Neural crest cell (in vitro differentiated cells): Measurements from ENCODE around the gene ESR1. TPM values are rescaled to one million over a fixed set of nuclear protein-coding genes. Genes with fewer than 3 reads are reported as not detected.

Source experiments
- DNase-seq: peaks from one replicate; pipeline ENCODE4 v3.0.0; 2021; ENCODE audit warnings: low read depth, mixed read lengths, low spot score
- H3K27ac Mint-ChIP-seq: one replicate; pipeline ENCODE4 v1.8.0; 2021; ENCODE audit warnings: mild to moderate bottlenecking, mixed read lengths; ENCODE audit not compliant: unreplicated experiment
- H3K27me3 Mint-ChIP-seq: 2 replicates; pipeline ENCODE4 v1.8.0; 2021; ENCODE audit warnings: low read depth, mild to moderate bottlenecking, mixed read lengths
- H3K36me3 Mint-ChIP-seq: 2 replicates; pipeline ENCODE4 v1.8.0; 2021; ENCODE audit warnings: low read depth, mild to moderate bottlenecking, mixed read lengths
- H3K4me1 Mint-ChIP-seq: 2 replicates; pipeline ENCODE4 v1.8.0; 2021; ENCODE audit warnings: mixed read lengths
- H3K4me3 Mint-ChIP-seq: one replicate; pipeline ENCODE4 v1.8.0; 2021; ENCODE audit warnings: mild to moderate bottlenecking, mixed read lengths
- H3K9me3 Mint-ChIP-seq: 2 replicates; pipeline ENCODE4 v1.8.0; 2021; ENCODE audit warnings: mixed read lengths
- total RNA-seq: library from RNA; stranded (reverse); gene quantifications from 2 replicates; pipeline ENCODE4 v1.2.1, GENCODE V29; 2021
- TF ChIP-seq, protein P1 (sequence below): fragments of 200-600 bp; sonication (generic); conservative IDR thresholded peaks from 2 replicates; pipeline ENCODE4 v1.5.0; 2021; ENCODE audit warnings: antibody characterized with exemption, mild to moderate bottlenecking

The ESR1 gene
- total RNA-seq, 1 donor from 2014 or later = not detected

DNA sequence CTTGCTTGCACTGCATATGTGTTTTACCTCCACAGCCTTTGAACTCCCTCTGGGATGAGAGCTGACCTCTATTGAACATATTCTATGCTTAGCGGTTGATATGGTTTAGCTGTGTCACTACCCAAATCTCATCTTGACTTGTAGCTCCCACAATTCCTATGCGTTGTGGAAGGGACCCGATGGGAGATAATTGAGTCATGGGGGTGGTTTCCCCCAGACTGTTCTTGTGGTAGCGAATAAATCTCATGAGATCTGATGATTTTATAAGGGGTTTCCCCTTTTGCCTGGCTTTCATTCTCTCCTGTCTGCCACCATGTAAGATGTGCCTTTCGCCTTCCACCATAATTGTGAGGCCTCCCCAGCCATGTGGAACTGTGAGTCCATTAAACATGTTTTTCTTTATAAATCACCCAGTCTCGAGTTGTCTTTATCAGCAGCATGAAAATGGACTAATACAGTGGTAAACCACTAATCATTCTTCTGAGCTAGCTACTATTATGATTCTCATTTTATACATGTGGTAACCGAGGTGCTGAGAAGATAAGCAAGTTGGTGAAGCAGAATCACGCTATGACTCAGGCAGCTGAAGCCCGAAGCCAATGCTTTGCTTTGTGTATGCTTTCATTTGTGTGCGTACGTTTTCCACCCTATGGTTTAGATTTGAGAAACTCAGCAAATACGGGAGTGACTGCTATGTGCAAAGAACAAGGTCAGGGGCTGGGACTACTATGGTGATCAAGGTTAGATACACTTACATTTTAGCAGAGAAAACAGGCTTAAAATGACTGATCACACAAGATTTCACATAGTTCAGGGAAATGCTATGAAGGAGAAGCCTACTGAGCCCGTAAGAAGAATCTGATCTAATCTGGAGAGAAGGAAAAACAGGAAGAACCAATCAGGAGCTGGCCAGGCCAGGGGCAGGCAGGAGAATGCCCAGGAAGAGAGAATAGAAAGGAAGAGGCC is 363.5 kb downstream of the ESR1 start:
- no peak overlapping the region for H3K27ac Mint-ChIP-seq

GRCh38 chr6:152173321-152173720 is 365.8 kb downstream of the ESR1 start:
- TF ChIP-seq, protein P1, sequence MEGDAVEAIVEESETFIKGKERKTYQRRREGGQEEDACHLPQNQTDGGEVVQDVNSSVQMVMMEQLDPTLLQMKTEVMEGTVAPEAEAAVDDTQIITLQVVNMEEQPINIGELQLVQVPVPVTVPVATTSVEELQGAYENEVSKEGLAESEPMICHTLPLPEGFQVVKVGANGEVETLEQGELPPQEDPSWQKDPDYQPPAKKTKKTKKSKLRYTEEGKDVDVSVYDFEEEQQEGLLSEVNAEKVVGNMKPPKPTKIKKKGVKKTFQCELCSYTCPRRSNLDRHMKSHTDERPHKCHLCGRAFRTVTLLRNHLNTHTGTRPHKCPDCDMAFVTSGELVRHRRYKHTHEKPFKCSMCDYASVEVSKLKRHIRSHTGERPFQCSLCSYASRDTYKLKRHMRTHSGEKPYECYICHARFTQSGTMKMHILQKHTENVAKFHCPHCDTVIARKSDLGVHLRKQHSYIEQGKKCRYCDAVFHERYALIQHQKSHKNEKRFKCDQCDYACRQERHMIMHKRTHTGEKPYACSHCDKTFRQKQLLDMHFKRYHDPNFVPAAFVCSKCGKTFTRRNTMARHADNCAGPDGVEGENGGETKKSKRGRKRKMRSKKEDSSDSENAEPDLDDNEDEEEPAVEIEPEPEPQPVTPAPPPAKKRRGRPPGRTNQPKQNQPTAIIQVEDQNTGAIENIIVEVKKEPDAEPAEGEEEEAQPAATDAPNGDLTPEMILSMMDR = no peak
- no peak for DNase-seq
- H3K4me1 Mint-ChIP-seq = no peaks in the 10 kb centered on the region
- peaks cover 6% of the 10 kb centered on the region for H3K36me3 Mint-ChIP-seq
- H3K27ac Mint-ChIP-seq = no peak overlapping the region
- H3K4me3 Mint-ChIP-seq = no peak overlapping the region
- no peaks in the 10 kb centered on the region for H3K27me3 Mint-ChIP-seq
- H3K9me3 Mint-ChIP-seq = no peaks in the 10 kb centered on the region

More for the DNA sequence above, 363.5 kb downstream of the ESR1 start:
- TF ChIP-seq, protein P1 = no peak
- H3K27me3 Mint-ChIP-seq = no peaks in the 10 kb centered on the region
- no peak overlapping the region for H3K4me3 Mint-ChIP-seq
- DNase-seq = no peak
- no peaks in the 10 kb centered on the region for H3K4me1 Mint-ChIP-seq
- peaks cover 6% of the 10 kb centered on the region for H3K36me3 Mint-ChIP-seq
- no peaks in the 10 kb centered on the region for H3K9me3 Mint-ChIP-seq

GRCh38 chr6:152173957-152174356 is 366.5 kb downstream of the ESR1 start:
- H3K36me3 Mint-ChIP-seq = peaks cover 6% of the 10 kb centered on the region
- H3K27me3 Mint-ChIP-seq = no peaks in the 10 kb centered on the region
- no peak for DNase-seq
- no peaks in the 10 kb centered on the region for H3K9me3 Mint-ChIP-seq
- TF ChIP-seq, protein P1 = no peak
- no peaks in the 10 kb centered on the region for H3K4me1 Mint-ChIP-seq
- no peak overlapping the region for H3K4me3 Mint-ChIP-seq
- H3K27ac Mint-ChIP-seq = no peak overlapping the region

DNA sequence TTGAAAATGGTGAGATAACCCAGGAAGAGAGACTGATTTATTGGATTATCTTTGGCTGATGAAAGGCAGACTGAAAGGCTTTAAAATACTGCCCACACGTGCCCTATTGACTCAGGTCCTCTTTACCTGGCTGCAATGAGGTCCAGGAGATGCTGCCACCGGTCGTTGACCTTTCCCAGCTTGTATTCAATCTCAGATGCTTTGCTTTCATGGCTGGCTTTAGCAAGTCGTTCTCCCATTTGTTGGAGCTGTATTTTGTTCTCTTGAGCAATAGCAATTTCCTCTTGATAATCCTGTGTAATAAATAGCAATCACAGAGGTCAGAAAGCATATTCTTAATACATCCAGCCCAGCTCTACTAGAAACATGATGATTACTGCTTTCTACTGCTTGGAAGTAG is 368.8 kb downstream of the ESR1 start:
- no peaks in the 10 kb centered on the region for H3K9me3 Mint-ChIP-seq
- no peak overlapping the region for H3K4me3 Mint-ChIP-seq

More for the DNA sequence above, 368.8 kb downstream of the ESR1 start:
- DNase-seq = no peak
- Mint-ChIP-seq H3K36me3 (peaks cover 8% of the 10 kb centered on the region), H3K27me3 (no peaks in the 10 kb centered on the region), H3K27ac (no peak overlapping the region), H3K4me1 (no peaks in the 10 kb centered on the region)
- TF ChIP-seq, protein P1 = no peak
